ENCODE results near the gene ADSS2. TPM values are rescaled to one million over a fixed set of nuclear protein-coding genes. Genes with fewer than 3 reads are reported as not detected.

Gene ADSS2
- total and polyA plus RNA-seq, 2 experiments from 2014 or later: 55.1 to 101 TPM

DNA sequence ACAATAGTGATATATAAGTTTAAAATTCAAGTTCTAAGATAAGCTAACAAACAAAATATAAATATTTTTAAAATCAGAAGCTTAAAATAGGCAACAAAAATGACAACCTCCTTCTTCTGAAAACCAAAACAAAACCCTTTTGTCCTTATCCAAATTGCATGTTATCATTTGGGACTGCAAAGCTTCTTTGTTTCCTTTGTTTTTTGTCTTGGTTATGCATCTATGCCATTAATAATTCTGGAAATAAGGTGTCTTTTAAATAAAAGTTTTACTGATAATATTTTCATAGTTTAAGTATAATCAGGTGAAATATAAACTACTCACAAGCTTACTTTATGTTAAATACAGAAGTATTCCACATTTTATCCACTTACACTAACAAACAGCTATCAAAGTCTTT lies 20.5 kb downstream of the ADSS2 start:
- no peaks in the 10 kb centered on the region for H3K9me2 ChIP-seq (ENCODE audit: insufficient read depth)
- no peak for DNase-seq (ENCODE audit: low spot score)
- peaks cover 35% of the 10 kb centered on the region for H3K36me3 Mint-ChIP-seq (ENCODE audit: low read depth)
- H3K36me3 ChIP-seq (ENCODE audit: insufficient read depth): peaks cover 10% of the 10 kb centered on the region; the same call in 1 of the 2 replicates
- no peak overlapping the region for H3K27ac ChIP-seq (ENCODE audit: low read depth)
- H3K27me3 Mint-ChIP-seq (ENCODE audit: insufficient read depth, low read depth, poor library complexity): no peaks in the 10 kb centered on the region
- H3K4me2 ChIP-seq: no peak overlapping the region
- no peaks in the 10 kb centered on the region for H3K4me1 ChIP-seq (ENCODE audit: insufficient read depth)
- H3K27me3 ChIP-seq (ENCODE audit: insufficient read depth): no peaks in the 10 kb centered on the region
- H3K79me2 ChIP-seq (replicated peaks; ENCODE audit: insufficient read depth): peaks cover 14% of the 10 kb centered on the region; the same call in 1 of the 2 replicates
- H2AFZ ChIP-seq: no peak overlapping the region
- peaks cover 5% of the 10 kb centered on the region for H4K20me1 ChIP-seq (replicated peaks; ENCODE audit: insufficient read depth)
- no peaks in the 10 kb centered on the region for H3F3A ChIP-seq (replicated peaks; ENCODE audit: low read depth)
- no peak for ATAC-seq
- no peaks in the 10 kb centered on the region for H3K9me3 Mint-ChIP-seq
- no peaks in the 10 kb centered on the region; the same call in 2 of the 3 replicates for H3K4me1 Mint-ChIP-seq
- no peak overlapping the region for H3K4me3 Mint-ChIP-seq
- no peak overlapping the region for H3K27ac Mint-ChIP-seq
- H3K4me3 ChIP-seq: no peak overlapping the region
- no peak for TF ChIP-seq STAT1 (IDR thresholded peaks at IDR 0.05; ENCODE audit: unreplicated experiment)

DNA sequence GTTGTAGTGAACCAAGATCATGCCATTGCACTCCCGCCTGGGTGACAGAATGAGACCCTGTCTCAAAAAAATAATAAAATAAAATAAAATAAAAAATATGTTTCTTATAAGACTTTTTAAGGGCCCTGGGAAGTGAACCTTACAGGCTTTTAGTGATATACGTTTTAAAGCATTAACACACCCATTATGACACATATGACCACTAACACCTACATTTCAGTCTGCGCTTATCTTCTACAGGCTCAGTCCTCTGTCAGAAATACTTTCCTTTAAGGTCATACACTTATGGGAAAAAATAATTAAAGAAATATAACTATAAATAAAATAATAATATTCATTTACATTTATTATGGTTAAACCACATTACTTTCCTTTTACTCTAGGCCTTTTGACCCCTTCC lies 21.9 kb downstream of the ADSS2 start:
- no peak overlapping the region for H2AFZ ChIP-seq
- no peak overlapping the region for H3K4me3 Mint-ChIP-seq
- ATAC-seq: no peak

More for the DNA sequence above, 21.9 kb downstream of the ADSS2 start:
- H3K9me3 Mint-ChIP-seq: no peaks in the 10 kb centered on the region
- TF ChIP-seq POLR2AphosphoS5 (IDR thresholded peaks at IDR 0.05; ENCODE audit: low read depth) (no peak), ZNF462 (CRISPR knock-in tag; IDR thresholded peaks at IDR 0.05) (no peak), ETS1 (IDR thresholded peaks at IDR 0.05) (no peak), ZNF114 (CRISPR knock-in tag; IDR thresholded peaks at IDR 0.05) (no peak), REST (IDR thresholded peaks at IDR 0.05; ENCODE audit: unreplicated experiment) (no peak), JUNB (IDR thresholded peaks at IDR 0.05; ENCODE audit: unreplicated experiment) (no peak)
- Histone ChIP-seq H4K20me1 (replicated peaks; ENCODE audit: insufficient read depth) (peaks cover 5% of the 10 kb centered on the region), H3F3A (replicated peaks; ENCODE audit: low read depth) (no peaks in the 10 kb centered on the region), H3K27me3 (ENCODE audit: insufficient read depth) (no peaks in the 10 kb centered on the region), H3K36me3 (ENCODE audit: insufficient read depth) (peaks cover 7% of the 10 kb centered on the region; the same call in 1 of the 2 replicates), H3K4me3 (no peak overlapping the region), H3K27ac (ENCODE audit: low read depth) (no peak overlapping the region), H3K4me2 (no peak overlapping the region), H3K4me1 (ENCODE audit: insufficient read depth) (no peaks in the 10 kb centered on the region), H3K79me2 (replicated peaks; ENCODE audit: insufficient read depth) (peaks cover 7% of the 10 kb centered on the region; the same call in 1 of the 2 replicates), H3K9me2 (ENCODE audit: insufficient read depth) (no peaks in the 10 kb centered on the region)
- H3K4me1 Mint-ChIP-seq: no peaks in the 10 kb centered on the region; the same call in 2 of the 3 replicates
- H3K36me3 Mint-ChIP-seq (ENCODE audit: low read depth): peaks cover 29% of the 10 kb centered on the region
- no peaks in the 10 kb centered on the region for H3K27me3 Mint-ChIP-seq (ENCODE audit: insufficient read depth, low read depth, poor library complexity)
- DNase-seq (ENCODE audit: low spot score): no peak
- H3K27ac Mint-ChIP-seq: no peak overlapping the region

Measured in GM23338 (cell line).